Hematopoietic multipotent progenitor cell treated with erythropoietin and hydrocortisone succinate and interleukin-3 and kit ligand, for 15 days (in vitro differentiated cells): ENCODE data around the gene SHROOM3.

Experiments
- DNase-seq: peaks from one replicate; pipeline ENCODE4 v3.0.0-alpha.2; 2015; ENCODE audit warnings: low spot score

SHROOM3 gene

GRCh38 chr4:76540486-76540885 lies 105.5 kb downstream of the SHROOM3 start:
- no peak for DNase-seq

- DNase-seq: no peak
These were observed 108.3 kb downstream of the SHROOM3 start for GRCh38 chr4:76543378-76543777.

GRCh38 chr4:76544725-76545124 lies 109.7 kb downstream of the SHROOM3 start:
- DNase-seq: no peak

GRCh38 chr4:76545226-76545884 lies 110.3 kb downstream of the SHROOM3 start:
- no peak for DNase-seq

GRCh38 chr4:76546327-76546726 lies 111.3 kb downstream of the SHROOM3 start:
- no peak for DNase-seq

GRCh38 chr4:76546759-76547742 lies 112.0 kb downstream of the SHROOM3 start:
- DNase-seq: no peak

- DNase-seq: no peak
These were observed 113.7 kb downstream of the SHROOM3 start for GRCh38 chr4:76548704-76549103.

GRCh38 chr4:76549765-76550164 lies 114.7 kb downstream of the SHROOM3 start:
- DNase-seq: no peak

GRCh38 chr4:76550966-76551780 lies 116.1 kb downstream of the SHROOM3 start:
- no peak for DNase-seq

- DNase-seq: no peak
These were observed 119.6 kb downstream of the SHROOM3 start for GRCh38 chr4:76554630-76555029.

- DNase-seq: no peak
These were observed 121.4 kb downstream of the SHROOM3 start for GRCh38 chr4:76556452-76556851.

- DNase-seq: no peak
These were observed 123.6 kb downstream of the SHROOM3 start for GRCh38 chr4:76558396-76559235.

GRCh38 chr4:76559236-76560071 lies 124.4 kb downstream of the SHROOM3 start:
- DNase-seq: no peak

GRCh38 chr4:76562161-76562560 lies 127.1 kb downstream of the SHROOM3 start:
- DNase-seq: no peak

- DNase-seq: no peak
These were observed 127.9 kb downstream of the SHROOM3 start for GRCh38 chr4:76562836-76563453.

- DNase-seq: no peak
These were observed 128.6 kb downstream of the SHROOM3 start for GRCh38 chr4:76563454-76564122.

GRCh38 chr4:76564123-76564915 lies 129.3 kb downstream of the SHROOM3 start:
- no peak for DNase-seq

GRCh38 chr4:76568262-76568661 lies 133.2 kb downstream of the SHROOM3 start:
- DNase-seq: no peak

- DNase-seq: no peak
These were observed 134.2 kb downstream of the SHROOM3 start for GRCh38 chr4:76569225-76569624.
